Lung (tissue), 12 donors: ENCODE measurements around the gene NAV1. TPM values are rescaled to one million over a fixed set of nuclear protein-coding genes. Genes with fewer than 3 reads are reported as not detected.
"Not testable (repeated sequence)": the region's sequence is repeated elsewhere in the genome, so short reads cannot be mapped to it uniquely, and the experiment has no call there.

ENCODE experiments used
- ATAC-seq: fragments of 200-7000 bp; cut with Tn5 transposase; one replicate; pipeline ENCODE4 v1.9.1; 2020; ENCODE audit warnings: moderate number of reproducible peaks; ENCODE audit not compliant: insufficient read depth, low FRiP score
- DNase-seq, 3 donors: peaks; one replicate each; pipeline ENCODE4 v3.0.0-alpha.2; 2013 to 2017
- H3K27ac ChIP-seq, 2 donors: one replicate each; pipeline ENCODE4 v1.5.1; 2013; ENCODE audit warnings: mild to moderate bottlenecking in 2 of 2, moderate library complexity in 2 of 2, control low read depth in 1 of 2, inconsistent platforms in 1 of 2, low read depth in 1 of 2, low read length in 1 of 2
- H3K27me3 ChIP-seq, 3 donors: one replicate each; pipeline ENCODE4 v1.5.1; 2013; ENCODE audit warnings: low read length in 2 of 3; ENCODE audit not compliant: control insufficient read depth in 3 of 3, insufficient read depth in 3 of 3
- H3K36me3 ChIP-seq, 4 donors: one replicate each; pipeline ENCODE4 v1.5.1; 2013; ENCODE audit warnings: low read length in 4 of 4, mild to moderate bottlenecking in 1 of 4, moderate library complexity in 1 of 4; ENCODE audit not compliant: control insufficient read depth in 4 of 4, insufficient read depth in 4 of 4
- H3K4me1 ChIP-seq, 5 donors: one replicate each; pipeline ENCODE4 v1.5.1; 2013; ENCODE audit warnings: low read length in 5 of 5, mild to moderate bottlenecking in 2 of 5, moderate library complexity in 1 of 5; ENCODE audit not compliant: control insufficient read depth in 5 of 5, insufficient read depth in 5 of 5
- H3K4me3 ChIP-seq: one replicate; pipeline ENCODE4 v1.5.1; 2013; ENCODE audit warnings: mild to moderate bottlenecking, control low read depth, moderate library complexity
- H3K9ac ChIP-seq, 2 donors: one replicate each; pipeline ENCODE4 v1.5.1; 2013; ENCODE audit warnings: low read length in 2 of 2, control low read depth in 1 of 2; ENCODE audit not compliant: insufficient read depth in 1 of 2
- H3K9me3 ChIP-seq, 4 donors: one replicate each; pipeline ENCODE4 v1.5.1; 2013; ENCODE audit warnings: low read length in 3 of 4, mild to moderate bottlenecking in 1 of 4, moderate library complexity in 1 of 4; ENCODE audit not compliant: control insufficient read depth in 4 of 4, insufficient read depth in 3 of 4
- WGBS, 2 donors: extraction: QIAGEN DNeasy Blood & Tissue Kit; methylation state at CpG; one replicate each; pipeline ENCODE4 v1.1.7; 2013; 5-methylcytosine and 5-hydroxymethylcytosine counted together
- polyA plus RNA-seq, 2 donors: library from polyadenylated mRNA; stranded (reverse); fragments of 200-250 nt; gene quantifications; one replicate each; pipeline ENCODE4 v1.2.1, GENCODE V29; 2013
- total RNA-seq, 2 donors: library from RNA; depleted of rRNA in 1 of 2; stranded (reverse); fragments of >200 nt in 1 of 2; gene quantifications; one replicate each; pipeline ENCODE4 v1.2.1, GENCODE V29; 2014 to 2021
- TF ChIP-seq, protein P1 (sequence below): IDR thresholded peaks from 2 replicates; pipeline ENCODE4 v1.5.1; 2012; ENCODE audit warnings: mild to moderate bottlenecking; ENCODE audit errors: control extremely low read depth, extremely low read depth
- donor health status: control.
- donor health status: control.
- donor health status: Bipolar disorder and iron deficiency.
- donor health status: healthy.
- donor health status: DM: yes; HTN: yes; CAD: no.

Gene NAV1
- total and polyA plus RNA-seq, 4 donors = 6.5 to 38.6 (median 17.9) TPM

DNA sequence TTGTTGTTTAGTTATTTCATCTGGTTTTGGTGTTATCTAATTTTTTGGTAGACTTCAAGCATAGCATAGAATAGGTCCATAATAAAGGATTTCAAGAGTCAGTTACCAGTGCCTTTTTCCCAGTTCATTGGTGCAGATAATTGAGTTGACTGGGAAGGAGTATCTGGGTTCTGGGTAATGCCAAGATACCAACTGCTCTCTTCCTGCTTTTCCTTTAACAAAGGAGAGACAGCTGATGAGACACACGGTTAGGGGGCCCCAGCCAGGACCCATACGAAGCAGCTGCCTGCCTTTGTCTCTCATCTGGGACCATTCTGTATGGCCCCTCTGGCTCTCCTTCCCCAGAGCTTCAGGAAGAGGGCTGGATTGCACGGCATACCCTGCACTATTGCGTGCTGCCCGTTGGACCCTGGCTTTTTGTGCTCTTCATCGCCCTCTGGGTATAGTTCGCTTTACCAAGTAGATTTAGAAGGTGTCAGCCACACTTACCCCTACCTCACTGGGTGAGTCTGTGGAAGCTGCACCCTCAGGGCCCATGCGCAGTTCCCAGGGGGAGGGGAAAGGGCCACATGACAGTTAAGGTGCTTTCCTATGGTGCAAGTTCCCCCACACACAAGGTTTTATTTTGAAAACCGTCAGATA is 7.0 kb downstream of the NAV1 start:
- Histone ChIP-seq H3K36me3 (no peaks in the 10 kb centered on the region), H3K4me1 (peaks cover 3 to 21% (median 11%) of the 10 kb centered on the region in 5 donors), H3K9ac (no peak overlapping the region), H3K27me3 (no peaks in the 10 kb centered on the region), H3K27ac (no peak overlapping the region), H3K9me3 (no peaks in the 10 kb centered on the region), H3K4me3 (no peak overlapping the region)
- WGBS, 2 donors = 29 to 46% methylated on average over 9 of the region's 9 CpGs
- ATAC-seq = no peak
- TF ChIP-seq, protein P1, sequence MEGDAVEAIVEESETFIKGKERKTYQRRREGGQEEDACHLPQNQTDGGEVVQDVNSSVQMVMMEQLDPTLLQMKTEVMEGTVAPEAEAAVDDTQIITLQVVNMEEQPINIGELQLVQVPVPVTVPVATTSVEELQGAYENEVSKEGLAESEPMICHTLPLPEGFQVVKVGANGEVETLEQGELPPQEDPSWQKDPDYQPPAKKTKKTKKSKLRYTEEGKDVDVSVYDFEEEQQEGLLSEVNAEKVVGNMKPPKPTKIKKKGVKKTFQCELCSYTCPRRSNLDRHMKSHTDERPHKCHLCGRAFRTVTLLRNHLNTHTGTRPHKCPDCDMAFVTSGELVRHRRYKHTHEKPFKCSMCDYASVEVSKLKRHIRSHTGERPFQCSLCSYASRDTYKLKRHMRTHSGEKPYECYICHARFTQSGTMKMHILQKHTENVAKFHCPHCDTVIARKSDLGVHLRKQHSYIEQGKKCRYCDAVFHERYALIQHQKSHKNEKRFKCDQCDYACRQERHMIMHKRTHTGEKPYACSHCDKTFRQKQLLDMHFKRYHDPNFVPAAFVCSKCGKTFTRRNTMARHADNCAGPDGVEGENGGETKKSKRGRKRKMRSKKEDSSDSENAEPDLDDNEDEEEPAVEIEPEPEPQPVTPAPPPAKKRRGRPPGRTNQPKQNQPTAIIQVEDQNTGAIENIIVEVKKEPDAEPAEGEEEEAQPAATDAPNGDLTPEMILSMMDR = no peak
- DNase-seq = no peak

DNA sequence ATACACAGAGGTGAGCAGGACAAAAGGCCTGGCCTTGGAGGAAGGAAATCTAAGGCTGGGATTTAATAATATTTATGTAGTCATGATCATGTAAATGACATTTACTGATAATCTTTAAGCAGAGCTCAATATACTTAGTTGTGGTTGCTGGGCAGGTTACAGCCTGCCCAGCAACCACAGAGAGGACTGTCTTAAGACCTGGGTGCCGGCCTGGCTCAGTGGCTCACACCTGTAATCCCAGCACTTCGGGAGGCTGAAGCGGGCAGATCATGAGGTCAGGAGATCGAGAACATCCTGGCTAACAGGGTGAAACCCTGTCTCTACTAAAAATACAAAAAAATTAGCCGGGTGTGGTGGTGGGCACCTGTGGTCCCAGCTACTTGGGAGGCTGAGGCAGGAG is 10.6 kb downstream of the NAV1 start:
- not testable (repeated sequence) for H3K36me3 ChIP-seq, H3K27ac ChIP-seq, H3K9me3 ChIP-seq, ATAC-seq, H3K4me3 ChIP-seq, H3K27me3 ChIP-seq, H3K9ac ChIP-seq, DNase-seq
- H3K4me1 ChIP-seq = peaks cover 0 to 24% (median 5%) of the 10 kb centered on the region in 5 donors
- 87 to 93% methylated on average over 5 of the region's 5 CpGs for WGBS, 2 donors

- ATAC-seq = no peak
- no peaks in the 10 kb centered on the region for H3K9me3 ChIP-seq
- no peaks in the 10 kb centered on the region for H3K27me3 ChIP-seq
- H3K4me1 ChIP-seq = peaks cover 0 to 23% (median 5%) of the 10 kb centered on the region in 5 donors
- TF ChIP-seq, protein P1 = no peak
- 94 to 95% methylated on average over 3 of the region's 3 CpGs for WGBS, 2 donors
- no peak for DNase-seq
- no peak overlapping the region for H3K4me3 ChIP-seq
- H3K36me3 ChIP-seq = no peaks in the 10 kb centered on the region
- H3K9ac ChIP-seq = no peak overlapping the region
- no peak overlapping the region for H3K27ac ChIP-seq
Observed at GRCh38 chr1:201551096-201551495, 12.2 kb downstream of the NAV1 start.

GRCh38 chr1:201551877-201552731 is 13.2 kb downstream of the NAV1 start:
- H3K36me3 ChIP-seq = no peaks in the 10 kb centered on the region
- no peak overlapping the region for H3K9ac ChIP-seq
- peak overlapping the region in 1 of 2 donors; percentile 67 for H3K27ac ChIP-seq
- peaks cover 0 to 21% (median 5%) of the 10 kb centered on the region in 5 donors for H3K4me1 ChIP-seq
- 81 to 82% methylated on average over 12 of the region's 12 CpGs for WGBS, 2 donors
- TF ChIP-seq, protein P1 = no peak
- no peaks in the 10 kb centered on the region for H3K9me3 ChIP-seq
- DNase-seq = no peak
- no peaks in the 10 kb centered on the region for H3K27me3 ChIP-seq
- ATAC-seq = no peak
- H3K4me3 ChIP-seq = no peak overlapping the region
